Activated naive CD8-positive, alpha-beta T cell treated with anti-CD3 and anti-CD28 coated beads, Interleukin-2, amount 50 U/mL, for 16 hours (primary cell): ENCODE results near the gene REM1.
"Not testable (repeated sequence)": the region's sequence is repeated elsewhere in the genome, so short reads cannot be mapped to it uniquely, and the experiment has no call there.

ENCODE experiments used
- DNase-seq: peaks from one replicate; pipeline ENCODE4 v3.0.0-alpha.2; 2020; ENCODE audit warnings: low read depth, low spot score

The REM1 gene

GRCh38 chr20:31485450-31486339 lies 10.6 kb downstream of the REM1 start:
- DNase-seq, result no peak

GRCh38 chr20:31488115-31488514 lies 13.0 kb downstream of the REM1 start:
- no peak for DNase-seq

GRCh38 chr20:31489152-31489551 lies 14.1 kb downstream of the REM1 start:
- no peak for DNase-seq

GRCh38 chr20:31490752-31491151 lies 15.7 kb downstream of the REM1 start:
- DNase-seq, result no peak

- no peak for DNase-seq
Observed at GRCh38 chr20:31494131-31494530, 19.0 kb downstream of the REM1 start.

- DNase-seq, result no peak
Observed at GRCh38 chr20:31496761-31497295, 21.7 kb downstream of the REM1 start.

- no peak for DNase-seq
Observed at GRCh38 chr20:31497838-31498540, 22.9 kb downstream of the REM1 start.

GRCh38 chr20:31500527-31500926 lies 25.4 kb downstream of the REM1 start:
- no peak for DNase-seq

GRCh38 chr20:31502884-31503673 lies 28.0 kb downstream of the REM1 start:
- peak; percentile 59 for DNase-seq

GRCh38 chr20:31505903-31506302 lies 30.8 kb downstream of the REM1 start:
- DNase-seq, result no peak

- no peak for DNase-seq
Observed at GRCh38 chr20:31508517-31509244, 33.6 kb downstream of the REM1 start.

GRCh38 chr20:31514154-31515071 lies 39.3 kb downstream of the REM1 start, which contains the start of gene HM13:
HM13 (plus strand) TSS chr20:31514442; CDS start chr20:31514552, 110 bp downstream.
- peak; percentile 68 for DNase-seq

- DNase-seq, result no peak
Observed at GRCh38 chr20:31515072-31515774, 40.1 kb downstream of the REM1 start.

GRCh38 chr20:31515775-31516107 lies 40.7 kb downstream of the REM1 start:
- no peak for DNase-seq

GRCh38 chr20:31516166-31516565 lies 41.1 kb downstream of the REM1 start:
- DNase-seq, result no peak

- DNase-seq, result no peak
Observed at GRCh38 chr20:31516651-31517050, 41.6 kb downstream of the REM1 start.

- DNase-seq, result no peak
Observed at GRCh38 chr20:31517373-31517772, 42.3 kb downstream of the REM1 start.

- not testable (repeated sequence) for DNase-seq
Observed at GRCh38 chr20:31521267-31521666, 46.2 kb downstream of the REM1 start.

- DNase-seq, result no peak
Observed at GRCh38 chr20:31522731-31523130, 47.6 kb downstream of the REM1 start.
